RWPE1 (cell line): Measurements from ENCODE around the gene GABRG3.

Source experiments
- CTCF ChIA-PET: fragments of 350-600 bp; sonication (Branson Sonifier 250); formaldehyde crosslinking; extraction: SDS; loops from one replicate; lab custom pipeline; 2021; lab: Yijun Ruan, JAX
- POLR2A ChIA-PET: fragments of 400-600 bp; formaldehyde crosslinking; extraction: SDS; loops from one replicate; lab custom pipeline; 2020; ENCODE audit warnings: antibody characterized with exemption; ENCODE audit not compliant: low non-redundant PET; lab: Yijun Ruan, JAX
- DNase-seq: peaks from one replicate; pipeline ENCODE4 v3.0.0; 2012; ENCODE audit warnings: low spot score
- H3K27ac ChIP-seq: fragments of 450-650 bp; 2 replicates; pipeline ENCODE4 v1.5.1; 2017
- TF ChIP-seq, protein P1 (sequence below): fragments of 450-650 bp; conservative IDR thresholded peaks from 2 replicates; pipeline ENCODE4 v1.5.1; 2017; ENCODE audit warnings: low read depth, mild to moderate bottlenecking

GABRG3 gene

GRCh38 chr15:27089676-27090075 lies 118.7 kb downstream of the GABRG3 start:
- no peak for DNase-seq
- ChIA-PET POLR2A (no interaction called here), CTCF (no interaction called here)
- TF ChIP-seq, protein P1, sequence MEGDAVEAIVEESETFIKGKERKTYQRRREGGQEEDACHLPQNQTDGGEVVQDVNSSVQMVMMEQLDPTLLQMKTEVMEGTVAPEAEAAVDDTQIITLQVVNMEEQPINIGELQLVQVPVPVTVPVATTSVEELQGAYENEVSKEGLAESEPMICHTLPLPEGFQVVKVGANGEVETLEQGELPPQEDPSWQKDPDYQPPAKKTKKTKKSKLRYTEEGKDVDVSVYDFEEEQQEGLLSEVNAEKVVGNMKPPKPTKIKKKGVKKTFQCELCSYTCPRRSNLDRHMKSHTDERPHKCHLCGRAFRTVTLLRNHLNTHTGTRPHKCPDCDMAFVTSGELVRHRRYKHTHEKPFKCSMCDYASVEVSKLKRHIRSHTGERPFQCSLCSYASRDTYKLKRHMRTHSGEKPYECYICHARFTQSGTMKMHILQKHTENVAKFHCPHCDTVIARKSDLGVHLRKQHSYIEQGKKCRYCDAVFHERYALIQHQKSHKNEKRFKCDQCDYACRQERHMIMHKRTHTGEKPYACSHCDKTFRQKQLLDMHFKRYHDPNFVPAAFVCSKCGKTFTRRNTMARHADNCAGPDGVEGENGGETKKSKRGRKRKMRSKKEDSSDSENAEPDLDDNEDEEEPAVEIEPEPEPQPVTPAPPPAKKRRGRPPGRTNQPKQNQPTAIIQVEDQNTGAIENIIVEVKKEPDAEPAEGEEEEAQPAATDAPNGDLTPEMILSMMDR, result no peak
- H3K27ac ChIP-seq, result no peak overlapping the region

DNA sequence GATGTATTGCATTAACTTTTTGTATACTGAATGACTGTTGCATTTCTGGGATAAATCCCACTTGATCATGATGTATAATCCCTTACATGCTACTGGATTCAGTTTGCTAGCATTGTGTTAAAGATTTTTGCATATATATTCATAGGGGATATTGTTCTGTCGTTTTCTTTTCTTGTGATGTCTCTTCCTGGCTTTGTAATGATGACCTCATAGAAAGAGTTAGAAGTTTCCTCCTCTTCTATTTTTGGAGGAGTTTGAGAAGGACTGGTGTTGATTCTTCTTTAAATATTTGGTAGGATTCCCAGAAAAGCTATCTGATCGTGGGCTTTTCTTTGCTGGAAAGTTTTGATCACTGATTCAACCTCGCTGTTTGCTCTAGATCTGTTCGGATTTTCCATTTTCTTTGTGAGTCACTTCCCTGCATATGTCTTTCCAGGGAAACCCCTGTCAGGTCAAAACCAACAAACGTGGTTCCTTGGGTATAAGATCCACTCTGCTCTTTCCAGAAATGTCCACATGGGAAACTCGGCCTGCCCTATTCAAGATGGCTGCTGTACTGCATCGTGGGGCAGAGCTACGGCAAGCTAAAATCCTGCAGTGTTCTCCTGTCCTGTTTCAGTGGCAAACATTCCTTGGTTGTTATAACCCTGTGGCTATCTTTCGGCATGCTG lies 120.4 kb downstream of the GABRG3 start:
- ChIA-PET POLR2A (no interaction called here), CTCF (no interaction called here)
- H3K27ac ChIP-seq, result no peak overlapping the region
- no peak for DNase-seq
- TF ChIP-seq, protein P1, result no peak

DNA sequence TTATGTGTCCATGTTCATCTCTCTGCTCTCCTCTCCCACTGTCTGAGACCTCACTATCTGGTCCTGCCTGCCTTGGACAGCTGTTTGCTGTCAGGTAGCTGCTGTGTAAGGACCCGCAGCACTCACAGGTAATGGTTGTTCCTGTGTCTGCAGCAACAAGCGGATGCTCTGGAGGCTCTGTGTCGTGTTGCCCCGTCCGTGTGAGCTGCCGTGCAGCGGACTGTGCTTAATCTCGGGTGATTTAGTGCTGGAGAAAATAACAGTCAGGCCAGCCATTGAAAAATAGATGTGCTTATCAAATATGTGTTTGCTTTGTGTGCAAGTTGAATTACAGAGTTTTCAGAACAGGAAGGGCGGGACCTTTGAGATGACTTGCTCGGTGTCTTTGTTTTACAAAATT lies 121.4 kb downstream of the GABRG3 start:
- TF ChIP-seq, protein P1, result no peak
- CTCF ChIA-PET, result no interaction called here
- POLR2A ChIA-PET, result no interaction called here
- no peak for DNase-seq
- H3K27ac ChIP-seq, result no peak overlapping the region

DNA sequence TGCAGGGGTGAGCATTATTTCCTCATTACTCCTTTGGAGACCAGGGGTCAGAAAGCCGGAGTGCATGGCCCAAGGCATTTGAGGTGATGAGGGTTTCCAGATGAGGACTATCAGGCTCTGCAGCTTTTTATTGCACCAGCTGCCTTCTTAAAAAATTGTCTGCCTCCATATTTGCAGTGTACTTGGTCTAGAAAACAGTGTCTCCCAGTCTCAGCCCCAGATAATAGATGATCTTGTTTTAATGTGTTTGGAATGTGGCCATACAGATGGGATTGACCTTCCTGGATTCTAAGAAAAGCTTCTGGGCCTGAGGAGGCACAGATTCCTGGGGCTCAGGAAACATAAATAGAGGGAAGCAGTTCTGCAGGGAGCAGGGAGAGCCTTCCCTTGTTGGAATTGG lies 123.3 kb downstream of the GABRG3 start:
- POLR2A ChIA-PET, result no interaction called here
- H3K27ac ChIP-seq, result no peak overlapping the region
- CTCF ChIA-PET, result no interaction called here
- DNase-seq, result no peak
- TF ChIP-seq, protein P1, result no peak

DNA sequence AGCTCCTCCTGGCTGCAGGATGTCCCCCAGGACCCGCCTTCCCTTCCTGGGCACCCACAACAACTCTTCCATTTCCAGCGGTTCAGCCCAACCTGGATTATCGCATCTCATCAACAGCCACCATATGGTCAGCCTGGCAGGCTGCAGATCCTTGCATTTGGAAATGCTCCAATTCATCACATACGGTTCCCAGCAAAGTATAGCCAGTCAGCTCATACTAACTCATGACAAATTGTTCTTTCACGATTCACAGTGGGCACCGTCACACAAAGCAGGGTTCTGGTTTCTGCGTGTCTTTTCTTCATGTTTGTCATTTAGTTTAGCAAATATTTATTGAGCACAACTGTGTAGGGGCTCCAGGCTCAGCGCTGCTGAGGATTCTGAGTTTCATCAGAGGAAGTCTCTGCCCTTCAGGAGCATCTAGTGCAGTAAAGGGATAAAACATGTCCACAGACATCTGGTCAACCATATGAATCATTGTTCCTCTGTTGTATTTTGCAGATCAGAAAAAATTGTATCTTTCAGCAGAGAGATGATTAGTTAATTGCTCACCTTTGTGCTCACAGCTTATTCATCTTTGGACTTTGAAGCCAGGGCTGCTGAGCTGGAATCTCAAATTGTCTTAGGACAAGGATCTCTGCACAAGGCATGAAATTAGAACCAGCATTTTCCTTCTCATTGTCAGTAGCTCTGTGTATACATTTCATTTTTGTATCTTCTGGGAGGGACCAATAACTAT lies 125.1 kb downstream of the GABRG3 start:
- DNase-seq, result no peak
- CTCF ChIA-PET, result interaction anchor here (0.6 kb wide), 1 partner anchor 7 kb away, joined by 3 read pairs; no protein-coding TSS in a partner anchor
- POLR2A ChIA-PET, result no interaction called here
- H3K27ac ChIP-seq, result no peak overlapping the region
- TF ChIP-seq, protein P1, result no peak

DNA sequence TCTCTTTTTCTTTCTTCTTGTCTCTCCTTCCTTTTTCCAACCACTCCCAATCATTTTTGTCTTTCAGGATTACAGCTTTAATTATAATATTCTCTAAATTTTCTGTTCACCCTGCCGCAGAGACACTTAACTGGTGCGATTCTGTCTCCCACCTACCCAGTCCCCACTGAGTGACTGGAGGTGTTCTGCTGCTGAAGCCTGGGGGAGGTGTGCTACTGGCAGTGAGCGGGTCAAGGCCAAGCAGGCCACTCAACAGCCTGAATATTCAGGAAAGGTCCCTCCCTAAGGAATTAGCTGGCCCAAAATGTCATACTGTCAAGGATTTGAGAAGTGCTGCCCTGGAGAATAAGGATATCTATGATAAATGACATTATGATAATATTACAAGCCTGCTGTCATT lies 126.5 kb downstream of the GABRG3 start:
- no peak for DNase-seq
- CTCF ChIA-PET, result interaction anchor here (0.6 to 0.7 kb wide), 2 partner anchors 39 to 103 kb away, joined by 3 read pairs; no protein-coding TSS in a partner anchor
- TF ChIP-seq, protein P1, result no peak
- POLR2A ChIA-PET, result no interaction called here
- no peak overlapping the region for H3K27ac ChIP-seq
